ENCODE results near the gene GHSR.

DNA sequence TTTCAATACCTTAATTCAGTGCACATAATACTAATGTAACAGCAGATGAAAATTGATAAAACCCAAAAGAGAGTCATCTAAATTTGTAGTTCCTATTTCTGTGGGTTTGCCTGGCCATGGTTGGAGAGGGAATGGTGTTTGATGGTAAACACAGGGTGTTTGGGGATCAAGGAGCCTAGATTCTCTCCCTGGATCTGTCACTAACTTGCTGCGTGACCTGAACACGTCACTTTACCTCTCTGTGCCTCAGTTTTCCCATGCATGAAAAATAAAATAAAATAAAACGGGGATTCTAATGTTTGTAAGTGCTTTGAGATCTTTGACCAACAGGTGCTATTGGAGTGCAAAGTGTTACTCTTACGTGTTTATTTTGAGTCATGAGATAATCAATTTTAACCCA lies 49.8 kb downstream of the GHSR start:
- no peak for TF ChIP-seq HEYL (CRISPR knock-in tag; IDR thresholded peaks at IDR 0.05)
- TF ChIP-seq, protein P1, sequence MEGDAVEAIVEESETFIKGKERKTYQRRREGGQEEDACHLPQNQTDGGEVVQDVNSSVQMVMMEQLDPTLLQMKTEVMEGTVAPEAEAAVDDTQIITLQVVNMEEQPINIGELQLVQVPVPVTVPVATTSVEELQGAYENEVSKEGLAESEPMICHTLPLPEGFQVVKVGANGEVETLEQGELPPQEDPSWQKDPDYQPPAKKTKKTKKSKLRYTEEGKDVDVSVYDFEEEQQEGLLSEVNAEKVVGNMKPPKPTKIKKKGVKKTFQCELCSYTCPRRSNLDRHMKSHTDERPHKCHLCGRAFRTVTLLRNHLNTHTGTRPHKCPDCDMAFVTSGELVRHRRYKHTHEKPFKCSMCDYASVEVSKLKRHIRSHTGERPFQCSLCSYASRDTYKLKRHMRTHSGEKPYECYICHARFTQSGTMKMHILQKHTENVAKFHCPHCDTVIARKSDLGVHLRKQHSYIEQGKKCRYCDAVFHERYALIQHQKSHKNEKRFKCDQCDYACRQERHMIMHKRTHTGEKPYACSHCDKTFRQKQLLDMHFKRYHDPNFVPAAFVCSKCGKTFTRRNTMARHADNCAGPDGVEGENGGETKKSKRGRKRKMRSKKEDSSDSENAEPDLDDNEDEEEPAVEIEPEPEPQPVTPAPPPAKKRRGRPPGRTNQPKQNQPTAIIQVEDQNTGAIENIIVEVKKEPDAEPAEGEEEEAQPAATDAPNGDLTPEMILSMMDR (IDR thresholded peaks at IDR 0.05): no peak

Measured in A549 (cell line).